Astrocyte of the hippocampus (primary cell): ENCODE results near the gene C9orf57.
A peak's percentile ranks its signal among the peaks of the same experiment; 100 is the strongest.
"Not testable (repeated sequence)": the region's sequence is repeated elsewhere in the genome, so short reads cannot be mapped to it uniquely, and the experiment has no call there.

Experiments
- DNase-seq: peaks from one replicate; pipeline ENCODE4 v3.0.0; 2011; ENCODE audit warnings: low read depth, low spot score

The C9orf57 gene, protein sequence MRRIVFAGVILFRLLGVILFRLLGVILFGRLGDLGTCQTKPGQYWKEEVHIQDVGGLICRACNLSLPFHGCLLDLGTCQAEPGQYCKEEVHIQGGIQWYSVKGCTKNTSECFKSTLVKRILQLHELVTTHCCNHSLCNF

GRCh38 chr9:72060513-72060912, at the start of gene C9orf57:
Gene C9orf57 (minus strand): TSS chr9:72060613. CDS start chr9:72059331, 1,282 bp downstream.
- no peak for DNase-seq

DNA sequence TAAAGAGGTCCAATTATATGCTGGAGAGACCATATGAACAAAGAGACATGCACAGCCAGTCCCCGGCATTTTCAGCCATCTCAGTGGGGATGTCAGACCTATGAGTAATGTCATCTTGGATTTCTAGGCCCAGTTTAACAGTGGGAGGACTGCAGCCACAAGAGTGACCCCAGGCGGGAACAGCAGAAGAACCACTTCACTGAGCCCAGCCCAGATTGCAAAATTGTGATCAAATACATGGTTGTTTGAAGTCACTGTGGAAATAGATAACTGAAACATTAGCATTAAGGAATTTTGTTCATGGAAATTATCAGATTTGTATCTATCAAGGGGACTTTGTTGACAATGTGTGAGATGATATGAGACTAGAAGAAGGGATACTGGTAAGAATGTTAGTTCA, 42.1 kb upstream of the C9orf57 start:
- DNase-seq = no peak

- DNase-seq = not testable (repeated sequence)
These were observed 35.1 kb upstream of the C9orf57 start for GRCh38 chr9:72095520-72095919.

GRCh38 chr9:72092820-72093219, 32.4 kb upstream of the C9orf57 start:
- DNase-seq = peak; percentile 6

DNA sequence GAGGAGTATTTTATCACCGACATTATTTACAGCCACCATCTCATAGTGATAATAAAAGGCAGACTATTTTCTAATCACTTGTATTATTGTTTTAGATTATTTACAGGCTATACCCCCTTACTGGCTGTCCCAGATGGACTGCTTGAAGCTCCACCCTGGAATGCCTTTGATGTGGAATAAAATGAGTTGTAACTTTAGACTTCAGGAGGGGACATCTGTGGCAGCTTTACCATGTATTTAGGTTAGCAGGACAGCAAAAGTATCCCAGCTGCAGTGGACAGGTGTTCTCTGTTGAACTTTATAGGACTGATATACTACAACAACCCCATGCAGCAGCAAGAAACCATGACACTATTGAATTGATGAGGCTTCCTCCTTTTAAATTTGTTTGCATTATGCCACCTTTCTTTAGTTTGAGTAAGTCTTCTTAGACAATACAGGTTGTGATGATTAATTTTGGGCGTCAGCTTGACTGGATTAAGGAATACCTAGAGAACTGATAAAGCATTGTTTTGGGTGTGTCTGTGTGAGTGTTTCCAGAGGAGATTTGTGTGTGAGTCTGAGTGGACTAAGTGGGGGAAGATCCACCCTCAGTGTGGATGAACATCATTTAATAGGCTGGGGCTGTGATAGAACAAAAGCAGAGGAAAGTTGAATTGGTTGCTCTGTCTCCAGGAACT, 29.2 kb upstream of the C9orf57 start:
- no peak for DNase-seq

- DNase-seq = no peak
These were observed 22.1 kb upstream of the C9orf57 start for GRCh38 chr9:72082536-72082935.

- not testable (repeated sequence) for DNase-seq
These were observed 14.3 kb upstream of the C9orf57 start for GRCh38 chr9:72074666-72075065.

DNA sequence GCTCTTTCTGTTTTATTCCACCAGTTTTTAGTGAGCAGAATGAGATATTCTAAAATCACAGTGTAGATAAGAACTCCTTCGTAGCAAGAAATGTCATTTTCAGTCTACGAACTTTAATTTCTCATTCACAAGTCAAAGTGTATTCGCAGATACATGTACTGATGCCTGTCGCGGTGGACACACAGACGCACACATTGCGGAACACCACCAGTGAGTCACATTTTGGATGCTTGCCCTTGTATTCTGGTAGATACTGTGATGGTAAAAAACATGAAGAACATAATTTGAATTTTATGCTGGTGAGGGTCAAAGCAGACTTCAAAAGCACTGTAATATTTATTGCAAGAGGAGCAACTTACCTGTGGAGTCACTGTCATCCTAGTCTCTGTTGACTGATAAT, 4.7 kb upstream of the C9orf57 start:
- peak; percentile 3 for DNase-seq

DNA sequence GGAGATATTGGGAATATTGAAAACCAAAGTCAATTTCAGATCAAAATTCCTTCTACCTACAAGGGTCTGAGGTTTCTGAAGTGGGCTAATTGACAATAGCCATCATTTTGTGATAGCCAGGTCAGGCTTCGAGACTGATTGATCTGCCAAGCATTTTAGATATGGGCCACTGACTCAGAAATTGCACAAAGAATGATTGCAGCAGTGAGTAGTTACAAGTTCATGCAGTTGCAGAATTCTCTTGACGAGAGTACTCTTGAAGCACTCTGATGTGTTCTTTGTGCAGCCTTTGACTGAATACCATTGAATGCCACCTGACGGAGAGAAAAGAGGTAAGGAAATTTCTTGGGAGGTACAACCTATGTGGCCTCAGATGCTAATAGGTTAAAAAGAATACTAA, 8.3 kb downstream of the C9orf57 start:
- no peak for DNase-seq

GRCh38 chr9:72048850-72049249, 11.6 kb downstream of the C9orf57 start:
- no peak for DNase-seq

DNA sequence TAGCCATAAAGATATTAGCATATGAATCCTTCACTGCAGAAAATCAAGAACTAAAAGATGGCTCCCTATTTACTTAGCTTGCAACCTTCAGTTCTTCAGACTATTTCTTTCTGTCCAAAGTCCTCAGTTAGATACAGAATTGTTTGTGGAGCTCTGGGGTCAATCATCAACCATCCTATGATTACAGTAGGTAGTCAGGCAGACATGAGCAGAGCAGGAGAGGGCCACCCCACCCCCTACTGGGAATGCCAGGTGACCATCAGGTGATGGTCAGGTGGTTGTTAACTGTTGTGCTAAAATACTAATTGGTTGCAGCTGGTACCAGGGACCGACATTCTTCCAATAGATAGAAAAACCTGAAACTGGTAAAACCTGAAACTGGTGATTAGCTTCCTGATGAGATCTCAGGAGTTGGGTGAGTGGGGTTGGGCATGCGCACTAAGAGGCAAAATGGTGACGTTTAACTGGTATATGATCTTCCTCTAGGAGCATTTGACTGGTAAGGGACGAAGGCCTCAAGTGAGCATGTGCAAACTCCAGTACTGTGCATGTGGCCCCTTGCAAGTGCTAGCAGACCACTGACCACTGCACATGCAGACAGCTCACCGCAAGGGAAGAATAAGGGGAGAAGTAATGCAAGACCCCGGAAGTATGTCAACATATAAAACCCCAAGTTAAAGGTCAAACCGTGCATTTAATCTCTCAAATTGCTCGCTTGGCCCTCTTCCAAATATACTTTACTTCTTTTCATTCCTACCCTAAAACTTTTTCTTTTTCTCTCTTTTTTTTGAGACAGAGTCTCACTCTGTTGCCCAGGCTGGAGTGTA, 13.6 kb downstream of the C9orf57 start:
- no peak for DNase-seq

- no peak for DNase-seq
These were observed 16.3 kb downstream of the C9orf57 start for GRCh38 chr9:72044095-72044494.

- no peak for DNase-seq
These were observed 16.8 kb downstream of the C9orf57 start for GRCh38 chr9:72043576-72043975.

- DNase-seq = no peak
These were observed 17.5 kb downstream of the C9orf57 start for GRCh38 chr9:72042928-72043327.

DNA sequence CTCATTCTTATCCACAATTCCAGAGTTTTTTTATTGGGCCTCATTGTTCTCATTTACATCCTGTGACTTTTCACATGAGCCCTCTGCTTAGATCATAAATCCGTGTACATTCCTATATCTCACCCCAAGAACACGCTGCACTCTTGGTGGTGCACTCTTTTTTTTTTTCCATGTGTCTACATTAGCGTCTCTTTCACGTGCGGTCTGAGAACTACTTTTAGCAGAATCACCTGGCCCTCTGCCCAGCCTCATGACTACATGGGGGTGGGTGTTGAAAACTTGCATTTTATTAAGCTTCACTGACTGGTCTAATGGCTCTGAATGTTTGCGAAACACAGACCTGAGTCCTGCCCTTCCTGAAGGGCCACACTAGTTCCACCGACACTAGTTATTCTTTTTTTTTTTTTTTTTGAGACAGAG, 18.6 kb downstream of the C9orf57 start:
- peak; percentile 86 for DNase-seq

DNA sequence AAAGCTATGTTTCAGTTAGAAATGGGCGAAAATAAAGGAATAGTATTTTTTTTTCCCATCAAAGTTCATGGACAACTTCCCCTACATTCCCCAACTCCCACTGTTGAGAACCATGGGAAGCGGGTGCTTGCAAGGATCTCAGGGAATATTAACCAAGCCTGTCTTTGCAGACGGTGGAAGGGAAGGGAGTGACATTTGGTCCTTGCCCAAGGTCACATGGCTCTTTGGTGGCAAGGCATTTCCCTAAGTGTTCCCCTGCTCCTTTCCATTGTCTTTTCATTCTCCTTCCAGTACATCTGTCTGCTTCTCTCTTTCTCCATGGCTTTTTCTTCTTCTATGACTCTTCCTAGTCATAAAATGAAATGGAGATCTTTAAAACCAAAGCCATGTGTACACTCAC, 19.0 kb downstream of the C9orf57 start:
- no peak for DNase-seq

DNA sequence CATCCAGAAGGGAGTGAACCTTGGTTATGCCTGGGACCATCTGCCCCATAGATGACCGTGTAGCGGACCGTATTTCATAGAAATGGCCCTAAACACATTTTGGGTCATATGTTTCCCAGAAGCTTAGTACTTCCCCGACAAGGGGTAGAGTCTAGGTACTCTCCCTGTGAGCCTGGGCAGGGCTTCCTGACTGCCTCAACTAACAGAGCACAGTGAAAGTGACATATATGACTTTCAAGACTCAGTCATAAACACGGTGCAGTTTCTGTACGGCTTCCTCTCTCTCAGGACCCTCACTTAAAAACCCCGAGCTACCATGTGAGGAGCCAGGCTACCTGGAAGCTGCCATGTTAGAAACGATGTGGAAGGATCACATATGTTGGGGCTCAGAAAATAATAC, 20.9 kb downstream of the C9orf57 start:
- no peak for DNase-seq

DNA sequence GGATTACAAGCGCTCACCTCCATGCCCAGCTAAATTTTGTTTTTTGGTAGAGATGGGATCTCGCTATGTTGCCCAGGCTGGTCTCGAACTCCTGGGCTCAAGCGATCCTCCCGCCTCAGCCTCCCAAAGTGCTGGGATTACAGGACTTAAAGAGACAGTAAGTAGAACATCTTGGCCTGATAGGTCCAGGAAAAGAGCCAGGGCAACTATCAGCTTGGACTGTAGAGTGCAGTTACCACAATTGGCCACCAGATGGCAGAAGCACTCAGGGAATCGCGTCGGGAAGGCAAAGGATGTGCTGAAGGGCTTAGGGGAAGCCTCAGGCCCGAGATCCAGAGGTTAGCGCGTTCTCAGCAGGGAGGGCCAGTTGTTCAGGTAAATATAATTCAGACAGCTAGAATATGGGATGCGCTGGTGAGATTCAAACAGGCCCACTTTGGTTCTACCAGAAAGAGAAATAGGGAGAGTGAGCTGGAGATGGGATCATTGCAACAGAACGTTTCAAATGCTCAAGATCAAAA, 21.5 kb downstream of the C9orf57 start:
- DNase-seq = peak; percentile 85

DNA sequence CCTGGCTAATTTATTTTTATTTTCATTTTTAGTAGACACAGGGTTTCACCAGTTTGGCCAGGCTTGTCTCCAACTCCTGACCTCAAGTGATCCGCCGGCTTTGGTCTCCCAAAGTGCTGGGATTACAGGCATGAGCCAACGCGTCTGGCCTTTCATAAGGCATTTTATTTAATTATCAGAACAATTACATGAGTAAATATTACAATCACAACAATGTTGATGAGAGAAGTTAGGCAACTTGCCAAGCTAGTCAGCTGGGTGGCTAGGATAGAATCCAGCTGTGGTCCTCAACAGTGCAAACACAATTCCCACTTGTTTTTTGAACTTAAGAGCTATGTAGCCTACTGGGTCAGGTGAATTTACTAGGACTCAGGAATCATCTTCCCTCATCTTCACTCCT, 22.0 kb downstream of the C9orf57 start:
- DNase-seq = no peak

GRCh38 chr9:72037571-72037970, 22.8 kb downstream of the C9orf57 start:
- no peak for DNase-seq

GRCh38 chr9:72030767-72031166, 29.6 kb downstream of the C9orf57 start:
- no peak for DNase-seq

DNA sequence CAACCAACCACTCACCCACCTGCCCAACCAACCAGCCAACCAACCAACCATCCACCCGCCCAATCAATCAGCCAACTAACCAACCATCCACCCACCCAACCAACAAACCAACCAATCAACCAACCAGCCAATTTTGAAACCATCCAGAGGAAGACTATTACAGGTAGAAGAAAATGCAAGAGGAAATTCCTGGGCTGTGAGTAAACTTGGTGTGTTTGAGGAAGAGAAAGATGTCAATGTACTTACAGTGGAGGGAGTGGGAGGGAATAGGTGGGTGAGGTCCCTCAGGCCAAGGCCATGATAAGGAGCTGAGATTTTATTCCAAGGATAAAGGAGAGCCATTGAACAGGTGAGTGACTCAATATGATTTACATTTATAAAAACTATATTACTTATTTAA, 30.4 kb downstream of the C9orf57 start:
- DNase-seq = no peak

GRCh38 chr9:72025906-72026305, 34.5 kb downstream of the C9orf57 start:
- DNase-seq = peak; percentile 33
